Neutrophil (primary cell): ENCODE measurements around the gene NFKB1.
"Not testable (repeated sequence)": the region's sequence is repeated elsewhere in the genome, so short reads cannot be mapped to it uniquely, and the experiment has no call there.

Experiments
- H3K27ac ChIP-seq: fragments of 200-600 bp; sonication (generic); 2 replicates; pipeline ENCODE4 v1.5.1; 2016; ENCODE audit warnings: mild to moderate bottlenecking, moderate library complexity
- H3K27me3 ChIP-seq: fragments of 200-600 bp; sonication (generic); 2 replicates; pipeline ENCODE4 v1.6.0; 2016; ENCODE audit warnings: mild to moderate bottlenecking
- H3K36me3 ChIP-seq: fragments of 200-600 bp; sonication (generic); 2 replicates; pipeline ENCODE4 v1.5.1; 2017
- H3K4me1 ChIP-seq, 2 experiments: fragments of 200-600 bp in 1 of 2; sonication (generic) in 1 of 2; 1 replicate in 1 of 2; 2 replicates in 1 of 2; pipeline versions ENCODE4 v1.5.1 to v1.6.1; 2013 to 2016; ENCODE audit warnings: low read depth in 1 of 2, low read length in 1 of 2, mild to moderate bottlenecking in 1 of 2, moderate library complexity in 1 of 2; ENCODE audit not compliant: control insufficient read depth in 1 of 2, insufficient read depth in 1 of 2
- H3K4me3 ChIP-seq, 2 experiments: fragments of 200-600 bp in 1 of 2; sonication (generic) in 1 of 2; 1 replicate in 1 of 2; 2 replicates in 1 of 2; pipeline ENCODE4 v1.5.1; 2013 to 2016; ENCODE audit warnings: low read depth in 1 of 2, low read length in 1 of 2, mild to moderate bottlenecking in 1 of 2, moderate library complexity in 1 of 2
- H3K9me3 ChIP-seq: fragments of 200-600 bp; sonication (generic); 2 replicates; pipeline ENCODE4 v1.5.1; 2016
- TF ChIP-seq, protein P1 (sequence below): fragments of 200-600 bp; sonication (generic); IDR thresholded peaks from 2 replicates; pipeline ENCODE4 v1.5.1; 2016; ENCODE audit warnings: antibody characterized with exemption

NFKB1 gene

DNA sequence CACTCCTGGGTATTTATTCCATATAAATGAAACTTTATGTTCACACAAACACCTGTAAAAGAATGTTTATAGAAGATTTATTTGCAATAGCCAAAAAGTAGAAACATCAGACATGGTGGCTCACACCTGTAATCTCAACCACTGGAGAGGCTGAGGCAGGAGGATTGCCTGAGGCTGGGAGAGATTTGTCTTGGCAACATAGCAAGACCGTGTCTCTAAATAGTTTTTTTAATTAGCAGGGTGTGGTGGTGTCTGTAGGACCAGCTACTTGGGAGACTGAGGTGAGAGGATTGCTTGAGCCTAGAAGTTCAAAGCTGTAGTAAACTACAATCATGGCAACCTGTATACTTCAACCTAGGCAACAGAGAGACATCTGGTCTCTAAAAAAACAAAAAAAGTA lies 27.7 kb upstream of the NFKB1 start:
- TF ChIP-seq, protein P1, sequence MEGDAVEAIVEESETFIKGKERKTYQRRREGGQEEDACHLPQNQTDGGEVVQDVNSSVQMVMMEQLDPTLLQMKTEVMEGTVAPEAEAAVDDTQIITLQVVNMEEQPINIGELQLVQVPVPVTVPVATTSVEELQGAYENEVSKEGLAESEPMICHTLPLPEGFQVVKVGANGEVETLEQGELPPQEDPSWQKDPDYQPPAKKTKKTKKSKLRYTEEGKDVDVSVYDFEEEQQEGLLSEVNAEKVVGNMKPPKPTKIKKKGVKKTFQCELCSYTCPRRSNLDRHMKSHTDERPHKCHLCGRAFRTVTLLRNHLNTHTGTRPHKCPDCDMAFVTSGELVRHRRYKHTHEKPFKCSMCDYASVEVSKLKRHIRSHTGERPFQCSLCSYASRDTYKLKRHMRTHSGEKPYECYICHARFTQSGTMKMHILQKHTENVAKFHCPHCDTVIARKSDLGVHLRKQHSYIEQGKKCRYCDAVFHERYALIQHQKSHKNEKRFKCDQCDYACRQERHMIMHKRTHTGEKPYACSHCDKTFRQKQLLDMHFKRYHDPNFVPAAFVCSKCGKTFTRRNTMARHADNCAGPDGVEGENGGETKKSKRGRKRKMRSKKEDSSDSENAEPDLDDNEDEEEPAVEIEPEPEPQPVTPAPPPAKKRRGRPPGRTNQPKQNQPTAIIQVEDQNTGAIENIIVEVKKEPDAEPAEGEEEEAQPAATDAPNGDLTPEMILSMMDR: no peak
- no peak overlapping the region for H3K4me3 ChIP-seq
- H3K27me3 ChIP-seq: no peaks in the 10 kb centered on the region
- no peaks in the 10 kb centered on the region for H3K4me1 ChIP-seq
- H3K9me3 ChIP-seq: peaks cover 3% of the 10 kb centered on the region
- no peaks in the 10 kb centered on the region for H3K36me3 ChIP-seq
- H3K27ac ChIP-seq: no peak overlapping the region

DNA sequence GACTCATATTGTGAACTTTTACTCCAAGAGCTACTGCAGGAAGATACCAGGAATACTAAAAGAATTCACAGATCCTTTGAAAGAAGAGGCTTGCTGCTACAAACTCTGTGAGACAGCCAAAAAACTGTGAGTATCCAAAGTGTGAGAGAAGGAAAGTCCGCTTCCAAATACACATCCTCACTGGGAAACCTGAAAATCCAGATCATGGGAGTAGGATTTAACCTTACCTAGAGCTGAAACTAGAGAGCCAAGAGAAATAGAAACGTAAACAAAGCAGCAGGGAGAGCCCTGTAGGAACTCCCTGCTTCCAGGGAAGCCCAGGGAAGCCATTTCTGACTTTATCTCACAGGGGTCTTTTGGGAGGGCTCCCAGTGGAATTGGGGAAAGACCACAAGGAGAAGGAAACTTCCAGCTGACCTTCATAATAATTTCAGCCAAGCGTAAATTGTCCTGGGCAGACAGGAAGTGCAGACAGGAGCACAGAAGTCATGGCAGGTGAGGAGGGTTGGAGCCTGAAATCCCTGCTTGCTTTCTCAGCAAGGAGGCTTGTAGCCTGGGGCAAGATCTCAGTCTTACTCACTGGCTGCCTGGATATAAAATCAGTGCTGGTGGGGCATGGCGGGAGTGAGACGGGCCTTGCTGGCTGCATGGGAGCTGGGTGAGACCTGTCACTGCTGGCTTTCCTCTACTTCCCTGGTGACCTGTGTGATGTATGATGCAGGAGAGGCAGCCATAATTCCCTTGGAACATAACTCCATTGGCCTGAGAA lies 26.2 kb upstream of the NFKB1 start:
- TF ChIP-seq, protein P1: no peak
- no peaks in the 10 kb centered on the region for H3K36me3 ChIP-seq
- H3K27ac ChIP-seq: no peak overlapping the region
- H3K4me3 ChIP-seq: no peak overlapping the region
- H3K9me3 ChIP-seq: peaks cover 3% of the 10 kb centered on the region
- no peaks in the 10 kb centered on the region for H3K4me1 ChIP-seq
- no peaks in the 10 kb centered on the region for H3K27me3 ChIP-seq

DNA sequence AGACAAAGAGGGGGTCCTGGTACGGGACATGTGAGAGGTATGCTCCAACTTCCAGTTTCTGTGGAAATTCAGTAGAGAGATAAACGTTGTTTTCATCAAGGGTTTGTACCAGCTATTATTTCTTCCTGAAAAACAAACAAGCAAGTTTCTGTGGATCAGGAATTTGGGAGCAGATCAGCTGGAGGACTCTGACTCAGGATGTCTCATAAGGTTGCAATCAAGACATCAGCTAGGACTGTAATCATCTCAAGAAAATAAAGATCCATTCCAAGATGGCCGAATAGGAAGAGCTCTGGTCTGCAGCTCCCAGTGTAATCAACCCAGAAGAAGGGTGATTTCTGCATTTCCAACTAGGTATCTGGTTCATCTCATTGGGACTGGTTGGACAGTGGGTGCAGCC lies 23.5 kb upstream of the NFKB1 start:
- Histone ChIP-seq H3K4me3 (no peak overlapping the region), H3K27ac (no peak overlapping the region), H3K36me3 (no peaks in the 10 kb centered on the region), H3K9me3 (peaks cover 3% of the 10 kb centered on the region), H3K4me1 (no peaks in the 10 kb centered on the region), H3K27me3 (no peaks in the 10 kb centered on the region)
- TF ChIP-seq, protein P1: no peak

DNA sequence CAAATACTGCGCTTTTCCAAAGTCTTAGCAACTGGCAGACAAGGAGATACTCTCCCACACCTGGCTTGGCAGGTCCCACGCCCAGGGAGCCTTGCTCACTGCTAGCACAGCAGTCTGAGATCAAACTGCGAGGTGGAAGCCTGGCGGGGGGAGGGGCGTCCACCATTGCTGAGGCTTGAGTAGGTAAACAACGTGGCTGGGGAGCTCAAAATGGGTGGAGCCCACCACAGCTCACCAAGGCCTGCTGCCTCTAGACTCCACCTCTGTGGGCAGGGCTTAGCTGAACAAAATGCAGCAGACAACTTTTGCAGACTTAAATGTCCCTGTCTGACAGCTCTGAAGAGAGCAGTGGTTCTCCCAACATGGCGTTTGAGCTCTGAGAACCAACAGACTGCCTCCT lies 23.0 kb upstream of the NFKB1 start:
- no peaks in the 10 kb centered on the region for H3K36me3 ChIP-seq
- H3K27ac ChIP-seq: no peak overlapping the region
- TF ChIP-seq, protein P1: no peak
- no peaks in the 10 kb centered on the region for H3K27me3 ChIP-seq
- H3K4me3 ChIP-seq: no peak overlapping the region
- H3K9me3 ChIP-seq: peaks cover 3% of the 10 kb centered on the region
- no peaks in the 10 kb centered on the region for H3K4me1 ChIP-seq

DNA sequence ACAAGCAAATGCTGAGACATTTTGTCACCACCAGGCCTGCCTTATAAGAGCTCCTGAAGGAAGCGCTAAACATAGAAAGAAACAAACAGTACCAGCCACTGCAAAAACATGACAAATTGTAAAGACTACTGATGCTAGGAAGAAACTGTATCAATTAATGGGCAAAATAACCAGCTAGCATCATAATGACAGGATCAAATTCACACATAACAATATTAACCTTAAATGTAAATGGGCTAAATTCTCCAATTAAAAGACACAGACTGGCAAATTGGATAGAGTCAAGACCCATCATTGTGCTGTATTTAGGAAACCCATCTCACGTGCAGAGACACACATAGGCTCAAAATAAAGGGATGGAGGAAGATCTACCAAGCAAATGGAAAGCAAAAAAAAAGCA lies 21.3 kb upstream of the NFKB1 start:
- H3K4me3 ChIP-seq, H3K27me3 ChIP-seq, H3K9me3 ChIP-seq, H3K27ac ChIP-seq, H3K36me3 ChIP-seq, H3K4me1 ChIP-seq: not testable (repeated sequence)

DNA sequence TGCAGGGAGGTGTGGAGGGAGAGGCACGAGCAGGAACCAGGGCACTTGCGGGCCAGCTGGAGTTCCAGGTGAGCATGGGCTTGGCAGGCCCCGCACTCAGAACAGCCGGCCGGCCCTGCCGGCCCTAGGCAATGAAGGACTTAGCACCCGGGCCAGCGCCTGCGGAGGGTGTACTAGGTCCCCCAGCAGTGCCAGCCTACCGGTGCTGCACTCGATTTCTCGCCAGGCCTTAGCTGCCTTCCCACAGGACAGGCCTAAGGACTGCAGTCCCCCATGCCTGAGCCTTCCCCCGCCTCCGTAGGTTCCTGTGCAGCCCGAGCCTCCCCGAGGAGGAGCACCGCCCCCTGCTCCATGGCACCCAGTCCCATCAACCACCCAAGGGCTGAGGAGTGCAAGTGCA lies 18.0 kb upstream of the NFKB1 start:
- H3K9me3 ChIP-seq: peaks cover under 1% of the 10 kb centered on the region
- H3K4me1 ChIP-seq: no peaks in the 10 kb centered on the region
- H3K27me3 ChIP-seq: no peaks in the 10 kb centered on the region
- TF ChIP-seq, protein P1: no peak
- H3K36me3 ChIP-seq: no peaks in the 10 kb centered on the region
- H3K4me3 ChIP-seq: no peak overlapping the region
- H3K27ac ChIP-seq: no peak overlapping the region

DNA sequence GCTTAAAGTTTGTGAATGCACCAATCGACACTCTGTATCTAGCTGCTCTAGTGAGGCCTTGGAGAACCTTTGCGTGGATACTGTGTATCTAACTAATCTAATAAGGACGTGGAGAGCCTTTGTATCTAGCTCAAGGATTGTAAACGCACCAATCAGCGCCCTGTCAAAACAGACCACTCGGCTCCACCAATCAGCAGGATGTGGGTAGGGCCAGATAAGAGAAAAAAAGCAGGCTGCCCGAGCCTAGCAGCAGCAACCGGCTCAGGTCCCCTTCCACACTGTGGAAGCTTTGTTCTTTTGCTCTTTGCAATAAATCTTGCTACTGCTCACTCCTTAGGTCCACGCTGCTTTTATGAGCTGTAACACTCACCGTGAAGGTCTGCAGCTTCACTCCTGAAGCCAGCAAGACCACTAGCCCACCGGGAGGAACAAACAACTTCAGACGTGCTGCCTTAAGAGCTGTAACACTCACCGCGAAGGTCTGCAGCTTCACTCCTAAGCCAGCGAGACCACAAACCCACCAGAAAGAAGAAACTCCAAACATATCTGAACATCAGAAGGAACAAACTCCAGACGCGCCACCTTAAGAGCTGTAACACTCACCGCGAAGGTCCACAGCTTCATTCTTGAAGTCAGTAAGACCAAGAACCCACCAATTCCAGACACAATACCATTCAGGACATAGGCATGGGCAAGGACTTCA lies 17.0 kb upstream of the NFKB1 start:
- not testable (repeated sequence) for H3K36me3 ChIP-seq, H3K4me1 ChIP-seq, H3K27ac ChIP-seq, H3K9me3 ChIP-seq, H3K27me3 ChIP-seq, H3K4me3 ChIP-seq
